Right lobe of liver (tissue), 4 donors: ENCODE data around the gene VPS54.
"Not testable (repeated sequence)": the region's sequence is repeated elsewhere in the genome, so short reads cannot be mapped to it uniquely, and the experiment has no call there.

Experiments used
- CTCF ChIP-seq, 4 donors: fragments of 200-600 bp in 3 of 4; fragments of 450-650 bp in 1 of 4; IDR thresholded peaks; one replicate each; pipeline versions ENCODE4 v1.5.1 to v1.8.0; 2016 to 2022; ENCODE audit warnings: antibody characterized with exemption in 4 of 4, mild to moderate bottlenecking in 2 of 4
- POLR2A ChIP-seq: fragments of 450-650 bp; IDR thresholded peaks from one replicate; pipeline ENCODE4 v1.6.1; 2017; ENCODE audit warnings: antibody characterized with exemption, mild to moderate bottlenecking
- donor health status: DM: no; HTN: no; CAD: no.
- donor health status: DM: no; HTN: no; CAD: no.
- donor health status: DM: no; HTN: yes; CAD: no.

GRCh38 chr2:63975036-63975435 lies 44.2 kb downstream of the VPS54 start:
- TF ChIP-seq CTCF (IDR thresholded peaks at IDR 0.05); POLR2A: not testable (repeated sequence)
